Stimulated activated CD8-positive, alpha-beta memory T cell treated with anti-CD3 and anti-CD28 coated beads, Interleukin-15, amount 100 ng/mL, for 24 hours (primary cell): ENCODE data around the gene KCNJ1.

Experiments
- DNase-seq: peaks from one replicate; pipeline ENCODE4 v3.0.0-alpha.2; 2020; ENCODE audit warnings: low read depth

The KCNJ1 gene

DNA sequence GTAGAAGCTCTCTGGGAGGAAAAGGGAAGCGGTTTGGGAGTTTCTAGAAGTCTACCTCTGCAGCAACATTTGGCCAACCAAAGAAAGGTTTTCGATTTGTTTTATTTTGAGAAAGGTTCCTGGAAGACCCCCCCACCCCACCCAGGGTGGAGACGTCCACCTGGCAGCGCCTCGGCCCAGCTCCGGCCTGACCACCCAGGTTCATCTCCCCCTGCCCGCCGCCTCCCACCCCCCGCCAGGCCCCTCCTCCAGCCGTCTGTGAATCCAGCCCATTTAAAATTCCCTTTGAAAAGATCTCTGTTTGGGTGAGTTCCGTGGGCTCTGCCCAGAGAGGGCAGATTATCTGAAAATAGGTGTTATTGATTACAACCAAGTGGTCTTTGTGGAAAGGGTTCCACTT is 43.3 kb downstream of the KCNJ1 start:
- no peak for DNase-seq

DNA sequence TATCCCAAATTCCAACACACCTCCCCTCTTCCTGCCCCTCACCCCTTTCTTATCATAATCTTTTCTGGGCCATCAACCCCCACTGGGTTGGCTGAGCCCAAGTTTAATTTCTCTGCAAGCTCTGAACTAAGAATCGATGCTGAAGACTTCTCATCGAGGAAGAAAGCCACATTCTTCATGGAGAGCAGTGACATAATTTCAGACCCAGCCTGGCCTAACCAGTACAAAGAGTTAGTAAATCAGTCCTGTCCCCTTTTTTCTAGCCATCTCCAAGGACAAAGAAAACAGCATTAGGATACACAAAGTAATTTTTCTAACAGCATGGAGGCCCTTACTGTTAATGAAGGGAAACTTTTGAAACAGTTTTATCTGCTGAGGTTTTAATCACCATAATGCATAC is 45.0 kb downstream of the KCNJ1 start:
- no peak for DNase-seq

GRCh38 chr11:128821556-128821955 is 45.5 kb downstream of the KCNJ1 start:
- DNase-seq: no peak

GRCh38 chr11:128819198-128819597 is 47.9 kb downstream of the KCNJ1 start:
- no peak for DNase-seq

DNA sequence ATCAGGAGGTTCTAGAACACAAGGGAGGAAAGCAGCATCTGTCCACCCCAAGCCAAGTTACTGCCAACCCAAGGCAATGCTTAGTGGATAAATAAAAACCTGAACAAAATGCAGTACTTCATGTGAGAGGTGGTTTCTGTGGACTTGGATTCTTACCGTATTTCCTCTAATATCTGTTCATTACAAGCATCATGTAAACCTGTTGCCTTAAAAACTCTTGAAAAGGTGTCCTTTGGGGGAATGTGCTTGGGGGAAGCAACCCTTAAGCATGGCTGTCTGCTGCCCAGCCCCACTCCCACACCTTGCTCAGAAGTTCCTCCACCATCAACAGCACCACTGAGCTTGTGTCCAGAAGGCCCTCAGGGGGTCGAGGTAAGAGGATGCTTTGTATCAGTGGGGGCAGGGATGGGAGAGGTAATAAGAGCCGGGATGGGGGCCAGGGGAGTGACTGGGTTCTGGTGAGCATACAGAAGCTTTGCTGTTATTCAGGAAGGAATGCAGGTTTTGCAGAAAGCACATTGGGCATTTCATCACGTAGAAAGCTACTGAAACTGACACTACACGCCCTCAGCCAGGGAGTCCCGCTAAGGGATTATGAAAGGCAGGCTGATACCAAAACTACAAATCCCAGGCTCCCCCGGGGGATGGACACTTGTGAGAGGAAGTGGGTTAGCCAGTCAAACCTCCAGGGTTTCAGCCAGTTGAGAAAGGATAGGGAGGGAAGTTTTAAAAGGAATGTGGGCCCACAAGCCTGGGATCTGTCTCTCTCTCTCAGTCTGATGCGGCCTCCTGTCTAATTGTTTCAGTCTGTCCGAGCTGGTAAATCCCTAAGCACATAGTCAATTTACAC is 52.0 kb downstream of the KCNJ1 start:
- no peak for DNase-seq

- DNase-seq: no peak
Measured at GRCh38 chr11:128813729-128814128, 53.4 kb downstream of the KCNJ1 start.

DNA sequence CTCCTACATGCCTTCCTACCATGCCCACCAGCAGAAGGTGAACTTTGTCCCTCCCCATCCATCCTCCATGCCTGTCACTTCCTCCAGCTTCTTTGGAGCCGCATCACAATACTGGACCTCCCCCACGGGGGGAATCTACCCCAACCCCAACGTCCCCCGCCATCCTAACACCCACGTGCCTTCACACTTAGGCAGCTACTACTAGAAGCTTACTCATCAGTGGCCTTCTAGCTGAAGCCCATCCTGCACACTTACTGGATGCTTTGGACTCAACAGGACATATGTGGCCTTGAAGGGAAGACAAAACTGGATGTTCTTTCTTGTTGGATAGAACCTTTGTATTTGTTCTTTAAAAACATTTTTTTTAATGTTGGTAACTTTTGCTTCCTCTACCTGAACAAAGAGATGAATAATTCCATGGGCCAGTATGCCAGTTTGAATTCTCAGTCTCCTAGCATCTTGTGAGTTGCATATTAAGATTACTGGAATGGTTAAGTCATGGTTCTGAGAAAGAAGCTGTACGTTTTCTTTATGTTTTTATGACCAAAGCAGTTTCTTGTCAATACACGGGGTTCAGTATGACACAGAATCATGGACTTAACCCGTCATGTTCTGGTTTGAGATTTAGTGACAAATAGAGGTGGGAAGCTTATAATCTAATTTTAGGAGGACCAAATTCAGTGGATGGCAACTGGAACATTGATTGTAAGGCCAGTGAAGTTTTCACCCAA is 56.1 kb downstream of the KCNJ1 start:
- no peak for DNase-seq

DNA sequence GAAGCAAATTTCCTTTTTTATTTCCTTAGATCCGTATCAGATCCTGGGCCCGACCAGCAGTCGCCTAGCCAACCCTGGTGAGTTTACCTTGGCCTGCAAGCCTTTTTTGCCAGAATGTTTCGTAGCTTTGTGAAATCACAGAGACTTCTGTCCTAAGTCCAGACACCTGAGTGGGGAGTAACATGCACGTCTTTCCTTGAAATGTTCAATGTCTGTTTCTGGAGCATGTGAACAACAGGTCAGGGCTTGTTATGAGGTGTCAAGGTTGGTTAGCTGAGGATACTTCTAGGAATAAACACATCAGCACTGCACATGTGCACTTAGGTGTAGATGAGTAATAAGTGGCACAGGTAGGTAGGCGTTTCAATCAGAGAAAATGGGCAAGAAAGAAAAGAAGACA is 58.0 kb downstream of the KCNJ1 start:
- DNase-seq: no peak

DNA sequence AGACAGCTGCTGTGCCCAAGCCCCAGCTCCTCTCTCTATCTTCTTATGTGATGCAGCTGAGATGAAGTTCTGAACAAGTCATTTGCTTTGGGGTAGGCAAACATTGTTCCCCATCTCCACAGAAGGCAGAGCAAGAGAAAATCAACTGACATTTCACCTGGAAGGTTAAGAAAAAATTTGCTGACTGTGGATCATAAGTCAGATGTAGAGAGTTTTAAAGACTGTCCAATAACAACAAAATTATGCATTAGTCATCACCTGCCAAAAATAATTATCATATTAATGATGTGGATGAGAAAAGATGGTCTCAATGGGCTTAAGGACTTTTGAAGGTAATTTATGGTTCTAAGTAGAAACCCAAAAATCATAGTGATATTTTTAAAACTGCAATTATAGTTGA is 59.2 kb downstream of the KCNJ1 start:
- no peak for DNase-seq

- no peak for DNase-seq
Measured at GRCh38 chr11:128806506-128807261, 60.4 kb downstream of the KCNJ1 start.

DNA sequence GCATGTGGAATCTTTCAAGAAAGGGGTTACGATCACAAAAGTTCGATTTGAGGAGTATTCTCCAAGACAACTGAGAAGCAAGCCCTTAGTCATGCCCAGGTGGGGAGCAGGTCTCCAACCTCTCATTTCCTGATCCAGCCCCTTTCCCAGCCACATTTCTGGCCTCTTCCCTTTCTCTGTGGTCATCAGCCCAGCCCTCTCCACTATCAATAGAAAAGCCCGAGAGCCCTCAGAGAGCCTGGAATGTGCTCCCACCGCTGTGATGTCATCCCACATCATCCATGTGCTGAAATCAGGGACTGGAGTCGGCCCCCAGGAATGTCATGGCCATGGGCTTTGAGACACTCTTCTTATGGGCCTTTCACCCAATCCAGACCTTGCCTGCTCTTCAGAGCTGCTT is 62.6 kb downstream of the KCNJ1 start:
- no peak for DNase-seq

- no peak for DNase-seq
Measured at GRCh38 chr11:128803449-128804245, 63.4 kb downstream of the KCNJ1 start.

DNA sequence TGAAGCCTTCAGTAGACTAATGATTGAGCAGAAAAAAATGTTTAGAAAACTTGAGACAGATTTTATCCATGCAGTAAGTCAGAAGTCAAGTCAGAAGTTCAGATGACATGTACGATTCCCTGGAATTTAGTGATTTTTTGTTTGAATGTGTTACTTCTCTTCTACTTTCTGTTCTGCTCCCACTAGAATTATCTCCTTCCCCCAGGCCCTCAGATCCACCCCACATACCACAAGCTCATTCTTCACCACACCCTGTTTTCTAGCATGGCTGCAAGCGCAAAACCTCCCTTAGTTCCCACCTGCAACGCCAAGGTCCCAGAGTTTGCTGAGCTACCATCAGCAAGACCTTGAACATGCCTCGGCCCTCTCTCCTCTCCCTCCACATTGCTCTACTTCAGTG is 64.1 kb downstream of the KCNJ1 start:
- no peak for DNase-seq

DNA sequence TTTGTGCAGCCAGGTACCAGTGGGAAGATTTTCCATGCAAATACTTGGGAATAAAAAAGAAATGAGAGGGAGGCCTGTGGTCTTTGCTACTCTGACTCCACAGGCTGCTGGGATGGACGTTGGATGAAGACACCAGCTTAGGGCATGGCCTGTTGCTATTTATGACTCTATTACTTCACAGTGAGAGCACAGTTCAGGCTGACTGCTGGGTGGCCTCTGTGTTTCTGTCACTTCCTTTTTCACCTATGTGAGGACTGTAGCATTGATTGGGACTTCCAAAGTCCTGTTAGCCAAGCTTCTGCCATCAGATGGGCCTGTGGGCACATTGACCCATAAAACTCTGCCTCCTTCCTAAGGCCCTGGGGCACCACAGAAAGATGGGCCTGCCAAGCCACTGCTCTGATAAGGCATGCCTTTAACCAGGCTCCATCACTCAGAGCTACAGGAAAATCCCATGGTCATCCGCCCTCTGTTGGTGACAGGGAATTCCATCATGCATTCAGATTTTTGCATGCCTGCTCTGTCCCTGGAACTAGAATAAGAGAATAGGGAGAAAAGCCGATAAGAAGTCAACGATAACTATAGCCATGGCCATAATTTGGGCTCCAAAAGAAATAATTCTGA is 64.6 kb downstream of the KCNJ1 start:
- DNase-seq: no peak

GRCh38 chr11:128800871-128801417 is 66.2 kb downstream of the KCNJ1 start:
- DNase-seq: no peak

- DNase-seq: no peak
Measured at GRCh38 chr11:128796270-128796669, 70.8 kb downstream of the KCNJ1 start.

GRCh38 chr11:128790196-128790595 is 76.9 kb downstream of the KCNJ1 start:
- DNase-seq: no peak

- no peak for DNase-seq
Measured at GRCh38 chr11:128789497-128790150, 77.5 kb downstream of the KCNJ1 start.
